ENCODE measurements around the gene GRIK4. TPM values are rescaled to one million over a fixed set of nuclear protein-coding genes. Genes with fewer than 3 reads are reported as not detected.

GRIK4 gene
- polyA plus RNA-seq, 1 donor from 2014 or later: 3.4 TPM

DNA sequence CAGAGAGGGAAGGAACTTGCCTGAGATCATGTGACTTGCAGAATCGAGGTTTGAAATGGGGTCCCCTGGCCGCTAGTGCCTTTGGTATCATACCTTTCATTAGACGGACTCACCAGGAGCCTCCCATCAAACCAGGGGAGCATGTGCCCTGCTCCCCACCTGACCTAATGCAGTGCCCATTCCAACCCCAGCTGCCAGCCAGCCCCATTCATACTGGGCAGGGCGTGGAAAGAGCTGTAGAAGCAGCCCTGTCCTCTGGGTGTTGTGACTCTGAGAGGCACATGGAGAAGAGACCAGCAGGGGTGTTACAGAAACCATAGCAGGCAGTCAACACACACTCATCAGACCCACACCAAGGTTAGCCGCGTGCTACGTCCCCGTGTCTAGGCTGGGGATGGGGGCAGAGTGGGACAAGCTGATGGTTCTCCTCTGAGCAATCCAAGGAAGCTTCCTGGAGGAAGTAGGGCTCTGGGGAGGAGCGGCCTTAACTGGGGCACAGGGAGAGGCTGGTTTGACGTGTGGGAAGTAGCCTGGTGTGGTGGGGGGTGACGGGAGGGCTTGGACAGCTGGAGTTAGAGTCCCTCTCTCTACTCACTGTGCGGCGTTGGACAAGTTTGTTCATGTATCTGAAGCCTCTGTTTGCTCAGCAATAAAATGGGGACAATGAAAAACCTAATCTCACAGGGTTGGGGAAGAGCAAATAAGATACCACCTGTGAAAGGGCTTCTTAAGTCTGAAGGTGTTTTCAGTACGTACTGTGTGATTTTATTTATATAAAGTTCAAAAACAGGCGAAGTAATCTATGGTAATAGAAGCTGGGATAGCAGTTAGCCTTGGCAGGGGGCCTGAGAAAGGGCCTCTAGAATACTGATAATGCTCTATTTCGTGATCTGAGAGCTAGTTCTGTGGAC lies 14.0 kb downstream of the GRIK4 start:
- no peak overlapping the region for H3K4me3 ChIP-seq (ENCODE audit: low read length)
- H3K9ac ChIP-seq (ENCODE audit: low read length): no peak overlapping the region
- H3K4me2 ChIP-seq (ENCODE audit: low read length): no peak overlapping the region
- no peaks in the 10 kb centered on the region for H3K9me3 ChIP-seq (ENCODE audit: low read length)
- H3K27me3 ChIP-seq (ENCODE audit: insufficient read depth, low read depth, low read length): no peaks in the 10 kb centered on the region
- no peaks in the 10 kb centered on the region for H3K9me2 ChIP-seq (ENCODE audit: insufficient read depth, low read length)
- TF ChIP-seq, protein P1, sequence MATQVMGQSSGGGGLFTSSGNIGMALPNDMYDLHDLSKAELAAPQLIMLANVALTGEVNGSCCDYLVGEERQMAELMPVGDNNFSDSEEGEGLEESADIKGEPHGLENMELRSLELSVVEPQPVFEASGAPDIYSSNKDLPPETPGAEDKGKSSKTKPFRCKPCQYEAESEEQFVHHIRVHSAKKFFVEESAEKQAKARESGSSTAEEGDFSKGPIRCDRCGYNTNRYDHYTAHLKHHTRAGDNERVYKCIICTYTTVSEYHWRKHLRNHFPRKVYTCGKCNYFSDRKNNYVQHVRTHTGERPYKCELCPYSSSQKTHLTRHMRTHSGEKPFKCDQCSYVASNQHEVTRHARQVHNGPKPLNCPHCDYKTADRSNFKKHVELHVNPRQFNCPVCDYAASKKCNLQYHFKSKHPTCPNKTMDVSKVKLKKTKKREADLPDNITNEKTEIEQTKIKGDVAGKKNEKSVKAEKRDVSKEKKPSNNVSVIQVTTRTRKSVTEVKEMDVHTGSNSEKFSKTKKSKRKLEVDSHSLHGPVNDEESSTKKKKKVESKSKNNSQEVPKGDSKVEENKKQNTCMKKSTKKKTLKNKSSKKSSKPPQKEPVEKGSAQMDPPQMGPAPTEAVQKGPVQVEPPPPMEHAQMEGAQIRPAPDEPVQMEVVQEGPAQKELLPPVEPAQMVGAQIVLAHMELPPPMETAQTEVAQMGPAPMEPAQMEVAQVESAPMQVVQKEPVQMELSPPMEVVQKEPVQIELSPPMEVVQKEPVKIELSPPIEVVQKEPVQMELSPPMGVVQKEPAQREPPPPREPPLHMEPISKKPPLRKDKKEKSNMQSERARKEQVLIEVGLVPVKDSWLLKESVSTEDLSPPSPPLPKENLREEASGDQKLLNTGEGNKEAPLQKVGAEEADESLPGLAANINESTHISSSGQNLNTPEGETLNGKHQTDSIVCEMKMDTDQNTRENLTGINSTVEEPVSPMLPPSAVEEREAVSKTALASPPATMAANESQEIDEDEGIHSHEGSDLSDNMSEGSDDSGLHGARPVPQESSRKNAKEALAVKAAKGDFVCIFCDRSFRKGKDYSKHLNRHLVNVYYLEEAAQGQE (IDR thresholded peaks at IDR 0.05; ENCODE audit: borderline replicate concordance): no peak
- TF ChIP-seq, protein P2, sequence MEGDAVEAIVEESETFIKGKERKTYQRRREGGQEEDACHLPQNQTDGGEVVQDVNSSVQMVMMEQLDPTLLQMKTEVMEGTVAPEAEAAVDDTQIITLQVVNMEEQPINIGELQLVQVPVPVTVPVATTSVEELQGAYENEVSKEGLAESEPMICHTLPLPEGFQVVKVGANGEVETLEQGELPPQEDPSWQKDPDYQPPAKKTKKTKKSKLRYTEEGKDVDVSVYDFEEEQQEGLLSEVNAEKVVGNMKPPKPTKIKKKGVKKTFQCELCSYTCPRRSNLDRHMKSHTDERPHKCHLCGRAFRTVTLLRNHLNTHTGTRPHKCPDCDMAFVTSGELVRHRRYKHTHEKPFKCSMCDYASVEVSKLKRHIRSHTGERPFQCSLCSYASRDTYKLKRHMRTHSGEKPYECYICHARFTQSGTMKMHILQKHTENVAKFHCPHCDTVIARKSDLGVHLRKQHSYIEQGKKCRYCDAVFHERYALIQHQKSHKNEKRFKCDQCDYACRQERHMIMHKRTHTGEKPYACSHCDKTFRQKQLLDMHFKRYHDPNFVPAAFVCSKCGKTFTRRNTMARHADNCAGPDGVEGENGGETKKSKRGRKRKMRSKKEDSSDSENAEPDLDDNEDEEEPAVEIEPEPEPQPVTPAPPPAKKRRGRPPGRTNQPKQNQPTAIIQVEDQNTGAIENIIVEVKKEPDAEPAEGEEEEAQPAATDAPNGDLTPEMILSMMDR (IDR thresholded peaks at IDR 0.05; ENCODE audit: poor library complexity, severe bottlenecking): no peak
- TF ChIP-seq SMC3 (conservative IDR thresholded peaks at IDR 0.05; ENCODE audit: poor library complexity) (no peak), TAF1 (IDR thresholded peaks at IDR 0.05; ENCODE audit: low read depth) (no peak), MXI1 (conservative IDR thresholded peaks at IDR 0.05; ENCODE audit: poor library complexity, severe bottlenecking) (no peak), EZH2 (IDR thresholded peaks at IDR 0.05; ENCODE audit: borderline replicate concordance, insufficient read depth, low read length, poor library complexity, severe bottlenecking) (no peak), POLR2AphosphoS5 (IDR thresholded peaks at IDR 0.05) (no peak), EP300 (conservative IDR thresholded peaks at IDR 0.05; ENCODE audit: poor library complexity, severe bottlenecking) (no peak), RAD21 (conservative IDR thresholded peaks at IDR 0.05) (no peak)
- H4K20me1 ChIP-seq (ENCODE audit: insufficient read depth): no peaks in the 10 kb centered on the region
- H3K79me2 ChIP-seq (replicated peaks; ENCODE audit: insufficient read depth, low read length): no peaks in the 10 kb centered on the region
- no peak overlapping the region for H2AFZ ChIP-seq (ENCODE audit: low read depth, low read length)
- no peaks in the 10 kb centered on the region for H3F3A ChIP-seq (ENCODE audit: insufficient read depth, low read length, poor library complexity, severe bottlenecking)
- H3K36me3 ChIP-seq (ENCODE audit: insufficient read depth, low read length): no peaks in the 10 kb centered on the region
- no peak overlapping the region for H3K27ac ChIP-seq (ENCODE audit: low read length)

DNA sequence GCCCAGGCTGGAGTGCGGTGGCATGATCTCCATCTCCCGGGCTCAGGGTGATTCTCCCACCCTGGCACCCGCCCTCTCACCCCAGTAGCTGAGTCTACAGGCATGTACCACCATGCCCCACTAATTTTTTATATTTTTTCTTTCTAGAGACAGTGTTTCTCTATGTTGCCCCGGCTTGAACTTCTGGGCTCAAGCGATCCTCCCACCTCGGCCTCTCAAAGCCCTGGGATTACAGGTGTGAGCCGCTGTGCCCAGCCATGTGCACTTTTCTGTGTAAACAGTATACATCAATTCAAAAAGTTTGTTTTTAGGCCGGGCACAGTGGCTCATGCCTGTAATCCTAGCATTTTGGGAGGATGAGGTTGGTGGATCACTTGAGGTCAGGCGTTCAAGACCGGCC lies 14.7 kb downstream of the GRIK4 start:
- Histone ChIP-seq H3K9me2 (ENCODE audit: insufficient read depth, low read length) (no peaks in the 10 kb centered on the region), H3K9me3 (ENCODE audit: low read length) (no peaks in the 10 kb centered on the region), H2AFZ (ENCODE audit: low read depth, low read length) (no peak overlapping the region), H3K4me2 (ENCODE audit: low read length) (no peak overlapping the region), H4K20me1 (ENCODE audit: insufficient read depth) (no peaks in the 10 kb centered on the region), H3K9ac (ENCODE audit: low read length) (no peak overlapping the region), H3K27me3 (ENCODE audit: insufficient read depth, low read depth, low read length) (no peaks in the 10 kb centered on the region), H3F3A (ENCODE audit: insufficient read depth, low read length, poor library complexity, severe bottlenecking) (no peaks in the 10 kb centered on the region), H3K36me3 (ENCODE audit: insufficient read depth, low read length) (no peaks in the 10 kb centered on the region), H3K4me3 (ENCODE audit: low read length) (no peak overlapping the region), H3K27ac (ENCODE audit: low read length) (no peak overlapping the region), H3K79me2 (replicated peaks; ENCODE audit: insufficient read depth, low read length) (no peaks in the 10 kb centered on the region)
- TF ChIP-seq MXI1 (conservative IDR thresholded peaks at IDR 0.05; ENCODE audit: poor library complexity, severe bottlenecking): no peak
- TF ChIP-seq, protein P1 (IDR thresholded peaks at IDR 0.05; ENCODE audit: borderline replicate concordance): no peak
- TF ChIP-seq EZH2 (IDR thresholded peaks at IDR 0.05; ENCODE audit: borderline replicate concordance, insufficient read depth, low read length, poor library complexity, severe bottlenecking): no peak
- TF ChIP-seq SMC3 (conservative IDR thresholded peaks at IDR 0.05; ENCODE audit: poor library complexity): no peak
- no peak for TF ChIP-seq RAD21 (conservative IDR thresholded peaks at IDR 0.05)
- TF ChIP-seq TAF1 (IDR thresholded peaks at IDR 0.05; ENCODE audit: low read depth): no peak
- no peak for TF ChIP-seq POLR2AphosphoS5 (IDR thresholded peaks at IDR 0.05)
- TF ChIP-seq, protein P2 (IDR thresholded peaks at IDR 0.05; ENCODE audit: poor library complexity, severe bottlenecking): no peak
- TF ChIP-seq EP300 (conservative IDR thresholded peaks at IDR 0.05; ENCODE audit: poor library complexity, severe bottlenecking): no peak

Data from neural cell (in vitro differentiated cells).